Frontal cortex (tissue), 4 donors: Measurements from ENCODE around the gene PCDHA8. TPM values are rescaled to one million over a fixed set of nuclear protein-coding genes. Genes with fewer than 3 reads are reported as not detected.
"Not testable (repeated sequence)": the region's sequence is repeated elsewhere in the genome, so short reads cannot be mapped to it uniquely, and the experiment has no call there.

Source experiments
- DNase-seq, 2 donors: peaks; one replicate each; pipeline ENCODE4 v3.0.0; 2012; ENCODE audit warnings: low spot score in 2 of 2
- FAIRE-seq: peaks from 2 replicates; lab custom pipeline; 2012; peaks lifted over from hg19 to GRCh38; lab: Jason Lieb, UNC
- total RNA-seq: library from RNA; depleted of rRNA; stranded (reverse); fragments of >200 nt; gene quantifications from one replicate; pipeline ENCODE4 v1.2.3, GENCODE V29; 2014
- donor health status: control.
- donor health status: control.
- donor health status: control.

PCDHA8 gene
- total RNA-seq, 1 donor from 2014 or later, result 8.2 TPM

- DNase-seq (no peak), FAIRE-seq (no peak)
Measured at GRCh38 chr5:140823475-140823874, 17.5 kb upstream of the PCDHA8 start.

- DNase-seq (no peak), FAIRE-seq (no peak)
Measured at GRCh38 chr5:140827704-140828361, 13.2 kb upstream of the PCDHA8 start, which contains the start of gene PCDHA6. TSS of gene PCDHA6 (plus strand) at chr5:140827960. CDS start at chr5:140828092, 132 bp downstream.

- DNase-seq (no peak), FAIRE-seq (no peak)
Measured at GRCh38 chr5:140828362-140828737, 12.6 kb upstream of the PCDHA8 start.

- FAIRE-seq, DNase-seq: not testable (repeated sequence)
Measured at GRCh38 chr5:140829511-140830501, 11.2 kb upstream of the PCDHA8 start.

- DNase-seq (peak in 1 of 2 donors; percentile 48), FAIRE-seq (no peak)
Measured at GRCh38 chr5:140833993-140834392, 7.0 kb upstream of the PCDHA8 start, which contains the start of gene PCDHA7. TSS of gene PCDHA7 (plus strand) at chr5:140834269. CDS start at chr5:140834384, 115 bp downstream.

GRCh38 chr5:140834439-140835008 is 6.5 kb upstream of the PCDHA8 start:
- DNase-seq, FAIRE-seq: not testable (repeated sequence)

GRCh38 chr5:140835622-140836510 is 5.1 kb upstream of the PCDHA8 start:
- FAIRE-seq, result no peak
- DNase-seq, result no peak

GRCh38 chr5:140842798-140843733 is 2.1 kb downstream of the PCDHA8 start:
- no peak for FAIRE-seq
- DNase-seq, result no peak

- not testable (repeated sequence) for FAIRE-seq, DNase-seq
Measured at GRCh38 chr5:140848139-140849102, 7.4 kb downstream of the PCDHA8 start, which contains the start of gene PCDHA9. TSS of gene PCDHA9 (plus strand) at chr5:140848382. CDS start at chr5:140848496, 114 bp downstream.

GRCh38 chr5:140849831-140850634 is 9.0 kb downstream of the PCDHA8 start:
- DNase-seq, FAIRE-seq: not testable (repeated sequence)

GRCh38 chr5:140855772-140856674 is 15.0 kb downstream of the PCDHA8 start, which contains the start of gene PCDHA10:
TSS of gene PCDHA10 (plus strand) at chr5:140855897. CDS start at chr5:140856049, 152 bp downstream.
- DNase-seq (no peak), FAIRE-seq (no peak)

GRCh38 chr5:140857177-140857986 is 16.4 kb downstream of the PCDHA8 start:
- no peak for DNase-seq
- FAIRE-seq, result no peak

GRCh38 chr5:140857987-140858240 is 16.9 kb downstream of the PCDHA8 start:
- no peak for FAIRE-seq
- DNase-seq, result no peak
